ENCODE measurements around the gene TNFRSF14. TPM values are rescaled to one million over a fixed set of nuclear protein-coding genes. Genes with fewer than 3 reads are reported as not detected.
A peak's percentile ranks its signal among the peaks of the same experiment; 100 is the strongest.
"Not testable (repeated sequence)": the region's sequence is repeated elsewhere in the genome, so short reads cannot be mapped to it uniquely, and the experiment has no call there.

Gene TNFRSF14
- total RNA-seq, 4 donors from 2014 or later, result 35.2 to 43.6 (median 38.3) TPM

DNA sequence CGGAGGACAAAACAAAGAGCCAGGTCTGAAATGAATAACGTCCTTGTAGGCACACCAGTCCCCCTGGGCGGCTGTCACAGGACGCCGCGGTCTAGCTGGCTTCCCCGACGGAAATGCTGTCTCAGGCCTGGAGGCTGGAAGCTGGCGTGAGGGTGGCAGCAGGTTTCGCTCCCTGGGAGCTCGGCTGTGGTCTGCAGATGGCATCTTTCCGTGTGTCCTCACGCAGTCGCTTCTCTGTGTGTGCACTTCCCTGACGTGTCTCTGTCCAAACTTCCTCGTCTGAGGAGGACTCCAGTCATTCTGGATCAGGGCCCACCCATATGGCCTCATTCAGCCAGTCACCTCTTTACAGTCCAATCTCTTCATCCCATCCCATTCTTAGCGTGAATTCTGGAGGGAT lies 14.2 kb downstream of the TNFRSF14 start:
- intact Hi-C loops (cut with DNase I; ENCODE audit: low total_unique reads), result no loop called here
- no peak for DNase-seq (ENCODE audit: low spot score in 2 of 2)
- 74 to 78% methylated on average over 17 of the region's 17 CpGs for WGBS, 2 donors

GRCh38 chr1:2571348-2571747 lies 15.2 kb downstream of the TNFRSF14 start:
- intact Hi-C loops (cut with DNase I; ENCODE audit: low total_unique reads), result no loop called here
- DNase-seq (ENCODE audit: low spot score in 2 of 2), result no peak
- no peak overlapping the region for H3K4me3 ChIP-seq (ENCODE audit: low read depth, poor library complexity, severe bottlenecking)
- TF ChIP-seq POLR2A (IDR thresholded peaks at IDR 0.05), result no peak
- TF ChIP-seq CTCF (IDR thresholded peaks at IDR 0.05), result no peak
- WGBS, 2 donors, result 91 to 94% methylated on average over 9 of the region's 9 CpGs

More for the DNA sequence above, 14.2 kb downstream of the TNFRSF14 start:
- no peak overlapping the region for H3K4me3 ChIP-seq (ENCODE audit: low read depth, poor library complexity, severe bottlenecking)
- TF ChIP-seq CTCF (IDR thresholded peaks at IDR 0.05) (no peak), POLR2A (IDR thresholded peaks at IDR 0.05) (no peak)

GRCh38 chr1:2573250-2573920 lies 17.2 kb downstream of the TNFRSF14 start:
- TF ChIP-seq CTCF (IDR thresholded peaks at IDR 0.05), result no peak
- TF ChIP-seq POLR2A (IDR thresholded peaks at IDR 0.05), result no peak
- intact Hi-C loops (cut with DNase I; ENCODE audit: low total_unique reads), result no loop called here
- no peak overlapping the region for H3K4me3 ChIP-seq (ENCODE audit: low read depth, poor library complexity, severe bottlenecking)
- no peak for DNase-seq (ENCODE audit: low spot score in 2 of 2)
- 85 to 86% methylated on average over 8 of the region's 8 CpGs for WGBS, 2 donors

GRCh38 chr1:2574350-2574749 lies 18.2 kb downstream of the TNFRSF14 start:
- intact Hi-C loops (cut with DNase I; ENCODE audit: low total_unique reads), result no loop called here
- TF ChIP-seq CTCF (IDR thresholded peaks at IDR 0.05) (no peak), POLR2A (IDR thresholded peaks at IDR 0.05) (no peak)
- H3K4me3 ChIP-seq (ENCODE audit: low read depth, poor library complexity, severe bottlenecking), result no peak overlapping the region
- DNase-seq (ENCODE audit: low spot score in 2 of 2), result no peak
- WGBS, 2 donors, result 84 to 85% methylated on average over 9 of the region's 9 CpGs

- H3K4me3 ChIP-seq (ENCODE audit: low read depth, poor library complexity, severe bottlenecking), result no peak overlapping the region
- TF ChIP-seq POLR2A (IDR thresholded peaks at IDR 0.05) (no peak), CTCF (IDR thresholded peaks at IDR 0.05) (no peak)
- DNase-seq (ENCODE audit: low spot score in 2 of 2), result peak in 1 of 2 donors; percentile 87
- intact Hi-C loops (cut with DNase I; ENCODE audit: low total_unique reads), result no loop called here
- 73 to 75% methylated on average over 19 to 21 of the region's 23 CpGs for WGBS, 2 donors
Observed at GRCh38 chr1:2575801-2576663, 19.9 kb downstream of the TNFRSF14 start.

GRCh38 chr1:2577565-2578075 lies 21.4 kb downstream of the TNFRSF14 start:
- intact Hi-C loops (cut with DNase I; ENCODE audit: low total_unique reads); H3K4me3 ChIP-seq (ENCODE audit: low read depth, poor library complexity, severe bottlenecking); DNase-seq (ENCODE audit: low spot score in 2 of 2): not testable (repeated sequence)
- 59 to 68% methylated on average over 20 to 23 of the region's 23 CpGs for WGBS, 2 donors

Measured in lower leg skin (tissue), 4 donors.